ACHN (cell line): Measurements from ENCODE around the gene POLR2E.

ENCODE experiments used
- DNase-seq: peaks from one replicate; pipeline ENCODE4 v3.0.0-alpha.2; 2015
- in situ Hi-C: cut with HindIII; loops from 2 replicates; pipeline ENCODE4 v1.10.0; 2017; ENCODE audit warnings: low sequenced_read_pairs, low pct_ligation_motif_present, low pct_unique_long_range_greater_than_20kb

The POLR2E gene

GRCh38 chr19:1113030-1113985 is 18.1 kb upstream of the POLR2E start:
- peak; percentile 63 for DNase-seq
- in situ Hi-C loops, result no loop called here

- in situ Hi-C loops, result no loop called here
These were observed 17.3 kb upstream of the POLR2E start for GRCh38 chr19:1112268-1113029.

GRCh38 chr19:1111641-1112267 is 16.6 kb upstream of the POLR2E start:
- DNase-seq, result no peak
- in situ Hi-C loops, result no loop called here

More at GRCh38 chr19:1112268-1113029, 17.3 kb upstream of the POLR2E start:
- no peak for DNase-seq

- no peak for DNase-seq
- in situ Hi-C loops, result no loop called here
These were observed 15.8 kb upstream of the POLR2E start for GRCh38 chr19:1110809-1111640.

DNA sequence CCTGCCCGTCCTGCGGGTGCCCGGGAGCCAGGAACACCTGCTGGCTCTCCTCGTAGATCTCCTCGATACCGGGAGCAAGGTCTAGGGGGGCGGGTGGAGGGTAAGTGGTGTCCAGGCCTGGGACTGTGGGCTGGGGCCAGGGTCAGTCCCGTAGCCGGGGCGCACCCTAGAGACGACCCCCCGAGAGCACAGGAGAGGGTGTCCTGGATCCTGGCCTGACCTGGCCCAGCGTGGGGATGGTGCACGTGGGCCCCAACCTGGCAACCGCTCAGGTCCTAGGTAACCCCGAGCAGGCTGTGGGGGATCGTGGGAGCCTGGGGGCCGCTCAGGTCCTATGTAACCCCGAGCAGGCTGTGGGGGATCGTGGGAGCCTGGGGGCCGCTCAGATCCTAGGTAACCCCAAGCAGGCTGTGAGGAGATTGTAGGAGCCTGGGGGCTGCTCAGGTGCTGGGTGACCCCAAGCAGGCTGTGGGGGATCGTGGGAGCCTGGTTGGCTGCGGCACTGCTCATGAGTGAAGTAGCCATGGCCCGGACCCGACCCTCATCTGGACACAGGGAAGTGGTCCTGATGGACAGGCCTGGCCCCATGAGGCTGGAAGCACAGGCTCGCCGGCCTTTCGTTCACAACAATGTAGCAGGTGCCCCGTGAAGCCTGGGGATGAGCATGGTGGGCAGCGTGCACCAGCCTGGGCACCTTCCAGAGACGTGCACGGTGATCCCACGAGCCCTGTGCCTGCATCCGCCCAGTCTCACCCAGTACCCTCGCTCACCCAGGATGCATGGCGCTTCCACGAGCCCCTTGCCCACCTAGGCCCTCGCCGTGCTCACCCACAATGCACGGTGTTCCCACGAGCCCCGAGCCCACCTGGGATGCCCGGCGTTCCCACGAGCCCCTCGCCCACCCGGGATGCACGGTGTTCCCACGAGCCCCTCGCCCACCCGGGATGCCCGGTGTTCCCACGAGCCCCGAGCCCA is 14.8 kb upstream of the POLR2E start:
- no peak for DNase-seq
- in situ Hi-C loops, result no loop called here

DNA sequence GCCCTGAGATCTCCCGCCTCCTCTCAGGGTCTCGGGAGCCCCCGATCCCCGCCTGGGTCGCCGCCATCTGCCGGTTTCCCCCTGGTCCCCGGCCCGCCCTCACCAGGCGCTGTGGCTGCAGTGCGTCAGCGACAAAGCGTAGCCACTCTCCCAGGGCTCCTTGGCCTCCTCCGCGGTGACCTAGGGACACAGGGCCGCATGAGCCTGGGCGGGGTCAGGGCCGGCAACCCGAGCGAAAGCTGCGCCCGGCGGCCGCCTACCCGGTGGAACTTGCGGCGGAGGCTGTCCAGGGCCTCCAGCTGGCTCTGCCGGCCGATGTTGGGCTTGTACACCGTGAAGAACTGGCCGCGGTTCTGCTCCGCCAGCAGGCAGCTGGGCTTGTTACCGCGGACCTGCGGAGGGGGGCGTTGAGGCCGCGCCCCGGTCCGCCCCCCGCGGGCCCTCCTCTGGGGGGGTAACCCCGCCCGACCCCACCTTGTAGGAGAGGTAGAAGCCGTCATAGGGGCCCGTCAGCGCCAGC is 13.9 kb upstream of the POLR2E start:
- in situ Hi-C loops, result no loop called here
- no peak for DNase-seq

DNA sequence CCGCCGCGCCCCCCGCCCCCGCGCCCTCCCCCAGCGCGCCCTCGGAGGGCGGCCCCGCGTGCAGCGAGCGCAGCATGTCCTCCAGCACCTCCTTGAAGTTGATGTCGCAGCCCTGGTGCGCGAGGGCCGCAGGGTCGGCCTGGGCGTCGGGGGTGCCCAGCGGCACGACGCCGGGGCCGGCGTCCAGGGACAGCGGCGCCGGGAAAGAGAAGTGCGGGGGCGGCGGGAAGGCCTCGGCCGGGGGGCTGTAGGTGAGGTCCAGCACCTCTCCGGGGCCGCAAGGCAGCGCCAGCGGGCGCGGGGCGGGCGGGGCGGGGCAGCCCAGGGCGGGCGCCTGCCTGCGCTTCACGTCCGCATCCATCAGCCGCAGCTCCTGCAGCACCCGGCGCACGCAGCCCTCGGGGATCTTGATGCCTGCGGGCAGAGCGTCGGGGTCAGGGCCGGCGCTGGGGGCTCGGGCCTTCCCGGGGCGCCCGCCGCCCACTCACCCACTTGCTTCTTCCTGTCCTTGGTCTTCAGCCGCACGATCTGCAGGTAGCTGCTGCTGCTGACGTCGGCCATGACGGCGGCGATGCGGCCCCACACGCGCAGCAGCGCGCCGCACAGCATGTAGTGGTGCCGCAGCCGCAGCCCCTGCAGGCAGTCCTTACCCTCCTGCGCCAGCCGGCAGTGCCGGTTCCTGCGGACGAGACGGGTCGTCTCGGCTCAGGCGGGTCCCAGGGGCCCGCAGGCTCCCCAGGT is 13.3 kb upstream of the POLR2E start:
- in situ Hi-C loops, result no loop called here
- no peak for DNase-seq

GRCh38 chr19:1107661-1108261 is 12.6 kb upstream of the POLR2E start:
- in situ Hi-C loops, result no loop called here
- DNase-seq, result no peak

DNA sequence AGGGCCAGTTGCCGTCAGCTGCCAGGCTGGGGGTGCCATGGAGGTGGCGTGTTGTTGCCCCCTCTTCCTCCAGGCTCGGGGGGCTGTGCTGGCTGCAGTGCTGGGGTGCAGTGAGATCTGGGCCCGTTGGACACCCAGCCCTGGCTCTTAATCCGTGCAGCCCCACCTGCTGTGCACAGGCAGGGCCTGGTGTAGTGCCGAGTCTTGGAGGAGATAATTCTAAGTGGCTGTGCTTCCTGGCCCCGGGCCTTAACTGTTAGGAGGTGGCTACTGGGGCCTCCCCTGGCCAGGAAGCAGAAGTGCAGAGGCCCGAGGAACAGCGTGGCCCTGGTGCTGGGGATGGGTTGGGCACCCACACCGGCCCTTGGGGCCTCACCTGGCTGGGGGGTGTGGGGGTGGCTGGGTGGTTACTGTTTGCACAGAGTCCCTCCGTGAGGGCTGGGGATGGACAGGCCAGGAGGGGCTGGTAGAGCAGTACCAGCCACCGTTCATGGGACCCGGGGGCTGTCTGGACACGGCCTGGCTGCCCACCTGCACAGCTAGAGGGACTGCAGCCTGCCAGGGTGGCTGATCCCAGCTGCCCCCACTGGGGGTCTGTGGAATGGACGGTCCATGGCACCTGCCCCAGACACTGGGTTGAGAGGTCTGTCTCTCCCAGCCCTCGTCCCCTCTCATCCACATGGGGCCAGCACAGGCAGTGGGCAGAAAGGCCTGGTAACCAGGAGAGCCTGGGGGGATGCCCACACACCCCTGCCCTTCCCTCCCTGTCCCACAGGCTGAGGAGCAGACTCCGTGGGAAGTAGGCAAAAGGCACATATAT is 11.9 kb upstream of the POLR2E start:
- in situ Hi-C loops, result no loop called here
- peak; percentile 38 for DNase-seq

DNA sequence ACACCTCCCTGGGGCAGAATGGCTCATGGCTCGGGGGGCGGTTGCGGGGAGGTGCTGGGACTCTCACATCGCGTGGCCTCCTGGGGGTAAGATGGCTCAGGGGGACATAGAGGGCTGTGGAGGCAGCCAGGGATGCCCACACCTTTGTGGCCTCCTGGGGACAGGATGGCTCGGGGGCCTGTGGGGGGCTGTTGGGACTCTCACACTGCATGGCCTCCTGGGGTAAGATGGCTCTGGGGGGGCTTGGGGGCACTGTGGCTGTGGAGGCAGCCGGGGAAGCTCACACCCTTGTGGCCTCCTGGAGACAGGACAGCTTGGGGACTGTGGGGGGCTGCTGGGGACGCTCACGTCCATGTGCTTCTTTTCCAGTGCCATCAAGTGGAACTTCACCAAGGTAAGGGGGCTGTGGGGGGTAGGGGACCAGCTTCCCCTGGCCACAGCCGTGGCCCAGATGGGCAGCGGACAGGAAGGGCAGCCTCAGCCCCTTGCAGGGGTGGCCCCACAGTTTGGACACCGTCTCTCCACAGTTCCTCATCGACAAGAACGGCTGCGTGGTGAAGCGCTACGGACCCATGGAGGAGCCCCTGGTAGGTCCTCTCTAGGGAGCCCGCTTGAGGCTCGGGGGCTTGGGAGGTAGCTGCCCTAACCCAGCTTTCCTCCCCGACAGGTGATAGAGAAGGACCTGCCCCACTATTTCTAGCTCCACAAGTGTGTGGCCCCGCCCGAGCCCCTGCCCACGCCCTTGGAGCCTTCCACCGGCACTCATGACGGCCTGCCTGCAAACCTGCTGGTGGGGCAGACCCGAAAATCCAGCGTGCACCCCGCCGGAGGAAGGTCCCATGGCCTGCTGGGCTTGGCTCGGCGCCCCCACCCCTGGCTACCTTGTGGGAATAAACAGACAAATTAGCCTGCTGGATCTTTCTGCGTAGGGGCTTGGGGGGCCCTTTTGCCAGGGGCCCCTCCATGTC is 11.0 kb upstream of the POLR2E start:
- in situ Hi-C loops, result no loop called here

DNA sequence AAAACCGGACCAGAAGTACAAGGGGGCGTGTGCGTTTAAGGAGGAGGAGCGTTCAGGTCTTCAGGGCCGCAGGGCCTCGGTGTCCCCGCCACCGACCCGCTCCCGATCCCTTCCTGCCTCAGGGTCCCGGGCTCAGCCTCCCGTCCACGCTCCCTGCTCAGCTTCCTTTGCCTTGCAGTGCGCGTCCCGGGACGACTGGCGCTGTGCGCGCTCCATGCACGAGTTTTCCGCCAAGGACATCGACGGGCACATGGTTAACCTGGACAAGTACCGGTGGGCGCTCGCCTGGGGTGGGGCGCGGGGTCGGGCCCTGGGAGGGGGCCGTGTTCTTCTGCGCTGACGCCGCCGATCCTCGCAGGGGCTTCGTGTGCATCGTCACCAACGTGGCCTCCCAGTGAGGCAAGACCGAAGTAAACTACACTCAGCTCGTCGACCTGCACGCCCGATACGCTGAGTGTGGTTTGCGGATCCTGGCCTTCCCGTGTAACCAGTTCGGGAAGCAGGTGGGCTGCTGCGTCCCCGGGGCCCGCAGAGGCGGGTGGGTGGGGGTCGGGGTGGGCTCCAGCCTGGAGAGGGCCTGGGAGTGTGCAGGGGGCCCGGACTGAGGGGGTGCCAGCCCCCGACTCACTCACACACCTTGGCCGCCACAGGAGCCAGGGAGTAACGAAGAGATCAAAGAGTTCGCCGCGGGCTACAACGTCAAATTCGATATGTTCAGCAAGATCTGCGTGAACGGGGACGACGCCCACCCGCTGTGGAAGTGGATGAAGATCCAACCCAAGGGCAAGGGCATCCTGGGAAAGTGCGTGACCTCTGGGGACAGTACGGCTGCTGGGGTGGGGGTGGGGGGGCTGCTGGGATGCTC is 10.1 kb upstream of the POLR2E start:
- DNase-seq, result peak; percentile 40
- in situ Hi-C loops, result no loop called here

More for the DNA sequence above, 11.0 kb upstream of the POLR2E start:
- DNase-seq, result no peak

DNA sequence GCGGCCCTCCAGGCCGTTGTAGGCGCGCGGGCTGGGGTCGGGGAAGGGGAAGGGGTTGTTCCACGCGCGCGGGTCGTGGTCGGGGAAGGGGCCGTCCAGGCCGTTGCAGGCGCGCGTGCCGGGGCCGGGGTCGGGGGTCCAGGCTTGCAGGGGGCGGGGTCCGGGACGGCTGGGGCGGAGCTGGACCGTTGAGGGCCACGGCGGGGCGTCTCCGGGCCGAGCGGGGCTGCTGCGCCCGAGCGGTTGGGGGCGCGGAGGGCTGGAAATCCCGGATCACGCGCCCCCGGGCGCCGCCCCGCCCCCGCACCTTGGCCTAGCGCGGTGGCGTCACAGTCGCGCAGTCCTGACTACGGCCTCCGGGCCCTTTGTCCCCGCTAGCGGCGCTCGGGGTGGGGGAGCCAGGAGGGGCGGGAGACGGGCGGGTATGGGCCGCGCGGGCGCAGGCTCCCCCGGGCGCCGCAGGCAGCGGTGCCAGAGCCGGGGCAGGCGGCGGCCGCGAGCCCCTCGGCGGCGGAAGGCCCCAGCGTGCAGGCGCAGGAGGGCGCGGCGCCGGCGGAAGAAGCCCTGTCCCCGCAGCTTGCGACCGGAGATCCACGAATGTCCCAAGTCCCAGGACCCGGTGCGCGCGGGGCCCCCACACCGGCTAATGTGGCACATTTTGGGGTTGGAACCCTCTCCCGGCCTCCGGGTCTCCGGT is 9.3 kb upstream of the POLR2E start:
- in situ Hi-C loops, result no loop called here
- DNase-seq, result peak; percentile 74
